GM18907 (cell line): ENCODE measurements around the gene MATN4.

Experiments used
- ATAC-seq: cut with Tn5 transposase; IDR thresholded peaks from one replicate; pipeline ENCODE4 v1.9.1; 2021; ENCODE audit warnings: mild to moderate bottlenecking, moderate library complexity; ENCODE audit not compliant: unreplicated experiment

The MATN4 gene

DNA sequence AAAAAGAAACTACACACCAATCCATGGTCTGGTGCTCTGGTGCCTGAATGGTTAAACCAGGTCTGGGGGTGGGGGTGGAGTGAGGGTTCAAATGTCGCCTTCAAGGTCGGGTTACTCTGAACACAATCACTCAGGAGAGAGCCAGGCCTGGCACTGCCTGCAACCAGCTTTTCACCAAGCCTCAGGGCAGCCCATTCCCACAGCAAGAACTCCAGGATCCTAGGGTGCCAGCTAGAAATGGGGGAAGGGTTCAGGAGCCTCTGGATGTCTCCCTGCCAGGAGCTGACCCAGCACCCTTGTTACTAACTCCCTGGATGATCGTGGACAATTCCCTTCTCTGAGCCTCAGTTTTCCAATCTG, 33.5 kb upstream of the MATN4 start:
- ATAC-seq, result no peak

- no peak for ATAC-seq
Observed at GRCh38 chr20:45340951-45341350, 32.9 kb upstream of the MATN4 start.

- ATAC-seq, result no peak
Observed at GRCh38 chr20:45340236-45340847, 32.2 kb upstream of the MATN4 start.

GRCh38 chr20:45339799-45340198, 31.7 kb upstream of the MATN4 start:
- no peak for ATAC-seq

- ATAC-seq, result no peak
Observed at GRCh38 chr20:45339084-45339483, 31.0 kb upstream of the MATN4 start.

DNA sequence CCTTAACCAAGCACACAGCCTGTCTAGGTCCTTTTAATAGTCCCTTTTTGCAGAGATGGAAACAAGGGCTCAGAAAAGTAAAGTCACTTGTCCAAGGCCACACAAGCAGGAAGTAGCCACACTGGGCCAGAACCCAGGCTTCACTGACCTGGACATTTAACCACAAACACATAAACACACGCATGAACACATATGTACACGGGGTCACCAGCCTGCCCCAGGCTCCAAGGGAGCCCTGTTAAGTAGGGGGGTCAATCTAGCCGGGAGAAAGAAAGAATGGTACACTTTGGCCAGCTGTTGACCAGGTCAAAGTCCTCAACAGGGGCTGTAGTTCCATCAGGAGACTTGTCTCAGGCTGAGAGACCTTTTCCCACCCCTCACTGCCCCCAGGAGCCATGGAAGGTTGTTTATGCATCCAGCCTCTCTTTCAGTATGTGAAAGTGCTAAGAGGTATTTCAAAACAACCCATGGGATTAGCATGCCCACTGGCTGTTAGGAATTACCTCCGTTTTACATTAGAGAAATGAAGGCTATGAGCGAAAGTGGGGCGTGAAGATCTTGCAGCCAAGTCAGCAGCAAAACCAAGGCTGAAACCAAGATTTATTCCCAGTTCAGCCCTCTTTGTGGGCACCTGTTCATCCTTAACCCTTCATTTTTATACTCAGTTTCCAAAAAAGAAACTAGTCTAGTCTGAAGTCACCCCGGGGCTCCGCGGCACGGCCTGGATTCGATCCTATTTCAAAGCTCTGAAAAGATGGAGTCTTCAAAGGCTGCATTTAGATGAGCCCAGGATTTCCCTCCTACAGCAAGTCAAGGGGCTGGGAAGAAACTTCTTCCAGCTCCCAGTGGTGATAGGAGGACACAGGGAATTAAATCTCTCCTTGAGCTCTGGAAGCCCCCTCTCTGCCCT, 30.3 kb upstream of the MATN4 start:
- ATAC-seq, result no peak

DNA sequence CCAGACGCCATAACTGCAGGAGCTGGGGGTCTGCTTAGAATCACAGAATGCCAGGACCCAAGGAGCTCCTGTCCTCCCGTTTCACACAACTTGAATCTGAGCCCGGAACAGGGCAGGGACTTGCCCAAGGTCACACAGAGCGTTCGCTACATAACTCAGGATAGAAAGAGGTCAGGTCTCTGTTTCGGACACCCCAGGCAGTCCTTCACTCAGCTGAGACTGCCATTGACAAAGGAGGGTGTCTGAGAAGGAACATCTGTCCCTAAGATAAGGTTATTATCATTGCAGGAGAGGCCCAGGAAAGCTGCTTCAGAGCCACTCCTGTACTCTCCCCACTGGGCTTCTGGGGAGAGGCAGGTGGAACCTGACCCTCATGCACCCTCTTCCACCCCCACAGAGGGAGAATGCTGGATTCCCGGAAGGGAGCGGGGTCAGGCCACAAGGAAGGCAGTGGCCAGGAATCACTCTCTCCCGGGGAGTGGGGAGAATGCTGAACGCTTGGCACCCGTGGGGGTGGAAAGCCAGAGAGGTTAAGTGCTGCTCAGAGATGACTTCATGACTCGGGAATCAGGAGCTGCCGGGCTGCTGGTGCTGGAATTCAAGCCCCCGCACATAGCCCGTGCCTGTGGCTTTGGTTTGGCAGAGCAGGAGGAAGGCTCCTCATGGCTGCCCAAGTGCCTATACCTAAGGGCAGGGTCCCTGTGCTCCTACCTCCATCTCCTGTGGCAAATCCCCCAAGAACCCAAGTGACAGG, 29.4 kb upstream of the MATN4 start:
- no peak for ATAC-seq

DNA sequence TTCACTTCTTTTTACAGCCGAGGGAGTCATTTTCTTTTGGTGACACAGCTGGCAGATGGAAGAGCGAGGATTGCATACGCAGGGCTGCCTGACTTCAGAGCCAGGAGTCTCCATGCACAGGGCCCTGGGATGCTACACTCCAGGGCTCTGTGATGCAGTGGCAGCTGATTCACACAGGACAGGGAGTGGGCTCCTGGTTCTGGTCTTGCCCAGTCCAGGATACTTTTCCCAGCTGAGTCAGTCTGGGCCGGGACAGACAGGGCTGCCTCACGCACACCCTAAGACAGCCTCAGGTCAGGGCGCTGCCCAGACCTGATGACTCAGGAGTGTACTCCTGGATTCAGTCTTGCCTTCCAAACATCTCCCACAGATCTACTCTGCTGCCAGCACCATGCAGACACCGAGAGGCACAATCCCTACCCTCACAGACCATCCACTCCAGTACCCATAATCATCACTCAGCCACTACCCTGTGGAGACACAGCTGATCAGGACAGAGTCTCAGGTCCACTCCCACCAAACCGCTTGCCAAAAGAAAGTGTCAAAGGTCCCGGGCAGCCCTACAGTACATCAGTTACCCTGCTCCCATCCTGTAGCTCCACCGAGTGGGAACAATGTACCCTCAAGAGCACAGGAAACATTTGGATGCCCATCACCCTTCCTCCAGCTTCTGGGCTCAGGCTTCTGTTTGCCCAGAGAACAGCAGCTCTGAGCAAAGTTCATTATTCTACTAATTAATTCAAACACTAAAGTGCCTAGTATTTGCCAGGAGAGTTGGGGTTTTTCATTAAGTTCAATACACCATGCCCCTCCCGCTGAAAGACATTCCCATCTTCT, 28.6 kb upstream of the MATN4 start:
- ATAC-seq, result no peak

DNA sequence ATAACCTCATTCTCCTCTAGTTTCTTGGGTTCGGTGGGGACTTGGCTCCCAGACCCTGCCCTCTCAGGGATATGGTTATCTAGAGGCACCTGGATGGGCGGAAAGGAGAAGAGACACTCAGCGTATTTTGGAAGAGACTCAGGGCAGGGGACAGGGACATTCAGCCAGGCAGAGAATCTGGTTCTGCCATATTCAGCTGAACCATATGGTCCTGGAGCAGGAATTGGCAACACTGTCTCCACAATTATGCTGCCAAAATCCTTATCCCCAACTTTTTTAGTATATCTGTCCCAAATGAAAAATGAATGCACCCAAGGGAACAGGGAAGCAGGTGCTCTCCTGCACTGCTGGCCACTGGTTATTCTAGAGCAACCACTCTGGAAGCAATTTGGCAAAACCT, 22.4 kb upstream of the MATN4 start:
- ATAC-seq, result no peak

DNA sequence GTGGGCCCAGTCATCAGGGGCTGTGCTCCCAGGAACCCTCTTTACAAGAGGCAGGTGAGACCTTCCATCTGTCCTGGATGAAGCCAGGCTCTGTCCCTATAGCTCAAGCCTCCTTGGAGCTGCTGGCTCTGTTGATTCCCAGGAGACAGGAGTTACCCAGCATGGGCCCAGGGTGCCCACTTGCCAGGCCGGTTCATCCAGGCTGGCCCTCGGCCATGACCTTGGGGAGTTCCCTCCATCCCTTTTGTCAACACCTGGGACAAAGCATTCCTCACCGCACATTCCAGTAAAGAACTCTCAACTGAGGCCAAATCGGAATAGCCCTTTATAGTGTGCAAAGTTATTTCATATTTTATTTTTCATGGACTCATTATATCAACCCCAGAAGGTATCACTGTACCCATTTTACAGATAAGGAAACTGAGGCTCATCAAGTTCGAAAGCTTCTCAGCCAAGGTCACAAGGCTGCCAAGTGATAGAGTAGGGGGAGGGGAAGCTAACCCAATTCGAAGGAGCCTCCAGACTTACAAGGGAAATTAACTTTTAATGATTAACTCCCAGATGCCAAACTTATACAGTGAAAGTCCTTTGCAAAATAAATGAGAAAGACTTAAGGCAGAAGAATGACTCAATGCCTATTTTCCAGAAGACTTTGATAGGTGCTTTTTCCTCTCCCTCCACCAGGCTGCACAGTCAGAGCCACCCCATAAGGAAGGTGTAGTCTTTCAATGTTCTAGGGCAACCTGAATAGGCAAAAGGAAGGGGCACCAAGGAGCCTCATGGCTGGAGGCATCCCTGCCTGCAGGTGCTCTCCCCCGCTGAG, 21.6 kb upstream of the MATN4 start:
- no peak for ATAC-seq

DNA sequence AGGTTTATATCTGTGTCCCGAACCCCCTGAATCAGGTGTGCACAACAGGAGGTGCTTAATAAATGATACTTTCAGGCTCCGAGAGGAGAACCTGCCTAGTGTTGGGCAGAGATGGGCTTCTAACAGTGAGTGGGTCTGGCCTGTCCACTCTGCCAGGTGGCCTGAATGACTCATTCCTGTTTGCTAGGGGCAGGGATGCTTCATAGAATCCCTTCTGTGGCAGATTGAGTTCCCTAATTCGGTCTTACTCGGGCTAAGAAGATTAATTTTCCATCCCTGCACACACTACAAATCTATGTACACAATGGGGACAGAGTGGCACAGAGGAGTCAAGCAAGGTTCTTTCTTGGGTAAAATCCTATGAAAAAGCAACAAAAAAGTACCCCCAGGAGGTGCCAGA, 20.4 kb upstream of the MATN4 start:
- ATAC-seq, result no peak

DNA sequence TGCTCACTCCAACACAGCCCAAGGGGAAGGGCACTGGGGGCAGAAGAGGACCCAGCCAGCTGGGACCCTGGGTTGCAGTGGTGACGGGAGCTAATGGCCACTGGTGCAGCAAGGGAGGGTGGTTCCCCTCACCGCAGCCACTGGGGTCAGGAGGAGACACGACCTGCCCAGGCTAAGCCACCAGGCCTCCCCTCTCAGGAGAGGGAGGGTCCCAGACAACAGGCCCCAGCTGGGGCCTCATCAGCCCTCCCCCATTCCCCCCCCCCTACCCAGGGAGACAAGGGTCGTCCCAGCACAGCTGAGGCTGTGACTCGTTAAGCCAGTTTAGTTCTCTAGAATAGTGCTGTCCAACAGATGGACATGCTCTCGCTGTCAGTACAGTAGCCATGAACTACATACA, 17.3 kb upstream of the MATN4 start:
- no peak for ATAC-seq

- no peak for ATAC-seq
Observed at GRCh38 chr20:45323731-45324130, 15.6 kb upstream of the MATN4 start.

- no peak for ATAC-seq
Observed at GRCh38 chr20:45322952-45323383, 14.9 kb upstream of the MATN4 start.

- ATAC-seq, result peak; percentile 85
Observed at GRCh38 chr20:45320948-45321595, 13.0 kb upstream of the MATN4 start.

GRCh38 chr20:45318948-45319347, 10.8 kb upstream of the MATN4 start:
- no peak for ATAC-seq

DNA sequence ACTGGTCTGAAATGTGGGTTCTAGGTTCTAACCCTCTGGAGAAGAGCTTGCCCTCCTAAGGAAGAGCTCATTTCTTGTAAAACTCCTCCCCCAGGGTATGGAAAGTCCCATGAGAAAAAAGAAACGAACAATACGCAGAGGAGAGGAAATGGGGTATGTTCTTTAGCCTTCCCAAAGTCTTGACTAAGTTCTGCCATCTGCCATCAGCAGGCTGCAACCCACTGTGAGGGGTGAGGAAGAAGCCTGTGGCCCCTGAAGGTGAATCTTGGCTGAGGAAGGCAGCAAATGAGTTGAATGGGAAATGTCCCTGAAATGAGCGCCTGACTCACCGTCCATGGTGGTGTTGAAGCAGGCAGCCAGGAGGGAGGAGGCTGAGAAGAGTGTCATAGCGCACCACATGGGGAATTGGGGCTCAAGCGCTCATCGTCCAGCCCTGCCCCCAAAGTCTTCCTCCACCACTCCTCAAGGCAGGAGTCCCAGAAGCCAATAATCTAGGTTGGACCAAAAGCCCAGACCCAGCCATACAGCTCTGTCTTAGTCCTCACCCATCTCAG, 10.4 kb upstream of the MATN4 start:
- no peak for ATAC-seq

DNA sequence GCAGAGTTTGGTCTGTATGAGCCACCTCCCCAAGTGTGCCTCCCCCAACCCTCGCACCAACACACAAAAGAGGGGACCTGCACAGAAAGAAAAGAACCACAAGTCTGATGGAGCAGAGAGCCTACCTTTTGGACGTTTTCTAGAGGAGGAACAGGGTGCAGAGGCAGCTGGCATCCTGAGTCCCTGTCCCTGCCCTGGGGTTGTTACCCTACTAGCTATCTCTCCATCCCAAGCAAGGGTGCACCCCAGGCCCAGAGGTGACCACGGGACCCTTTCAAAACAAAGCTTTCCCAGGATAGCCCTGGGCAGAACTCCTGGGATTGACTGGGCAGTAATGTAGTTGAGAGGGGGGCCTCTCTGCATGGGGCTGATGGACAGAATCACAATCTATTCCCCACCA, 9.7 kb upstream of the MATN4 start:
- ATAC-seq, result no peak
